ENCODE measurements around the gene LXN.

Gene LXN

GRCh38 chr3:158668506-158668905, 3.9 kb downstream of the LXN start:
- no peak for DNase-seq (ENCODE audit: low read depth)

- no peak for DNase-seq (ENCODE audit: low read depth)
Observed at GRCh38 chr3:158666416-158666815, 6.0 kb downstream of the LXN start.

- DNase-seq (ENCODE audit: low read depth): no peak
Observed at GRCh38 chr3:158663832-158664231, 8.6 kb downstream of the LXN start.

- no peak for DNase-seq (ENCODE audit: low read depth)
Observed at GRCh38 chr3:158663246-158663645, 9.2 kb downstream of the LXN start.

- DNase-seq (ENCODE audit: low read depth): no peak
Observed at GRCh38 chr3:158660711-158661110, 11.7 kb downstream of the LXN start.

- DNase-seq (ENCODE audit: low read depth): peak; percentile 63
Observed at GRCh38 chr3:158659454-158660237, 12.8 kb downstream of the LXN start.

GRCh38 chr3:158658889-158659288, 13.6 kb downstream of the LXN start:
- no peak for DNase-seq (ENCODE audit: low read depth)

GRCh38 chr3:158652463-158652862, 20.0 kb downstream of the LXN start:
- DNase-seq (ENCODE audit: low read depth): no peak

GRCh38 chr3:158651192-158651591, 21.3 kb downstream of the LXN start:
- DNase-seq (ENCODE audit: low read depth): no peak

GRCh38 chr3:158649791-158650190, 22.7 kb downstream of the LXN start:
- DNase-seq (ENCODE audit: low read depth): no peak

- peak; percentile 86 for DNase-seq (ENCODE audit: low read depth)
Observed at GRCh38 chr3:158644345-158644908, 28.0 kb downstream of the LXN start, which contains the start of gene GFM1. Gene GFM1 (plus strand): TSS chr3:158644527. CDS start chr3:158644635, 108 bp downstream.

GRCh38 chr3:158642474-158643210, 29.8 kb downstream of the LXN start:
- DNase-seq (ENCODE audit: low read depth): no peak

GRCh38 chr3:158642005-158642404, 30.4 kb downstream of the LXN start:
- no peak for DNase-seq (ENCODE audit: low read depth)

GRCh38 chr3:158640646-158641045, 31.8 kb downstream of the LXN start:
- no peak for DNase-seq (ENCODE audit: low read depth)

GRCh38 chr3:158631981-158632380, 40.5 kb downstream of the LXN start:
- DNase-seq (ENCODE audit: low read depth): no peak

- no peak for DNase-seq (ENCODE audit: low read depth)
Observed at GRCh38 chr3:158625881-158626280, 46.6 kb downstream of the LXN start.

- no peak for DNase-seq (ENCODE audit: low read depth)
Observed at GRCh38 chr3:158617982-158618875, 54.2 kb downstream of the LXN start.

All from GM04504 (cell line).